HEK293 (cell line): ENCODE data around the gene CST9L.

Experiments
- CTCF ChIA-PET: fragments of 350-600 bp; formaldehyde crosslinking; extraction: SDS; loops from one replicate; lab custom pipeline; 2021; ENCODE audit warnings: antibody characterized with exemption; lab: Yijun Ruan, JAX
- POLR2A ChIA-PET: fragments of 300-600 bp; formaldehyde crosslinking; extraction: SDS; loops from one replicate; lab custom pipeline; 2020; ENCODE audit warnings: antibody characterized with exemption, inconsistent platforms; lab: Yijun Ruan, JAX
- H3K27ac ChIP-seq: fragments of 200-500 bp; sonication (Bioruptor generic); 2 replicates; pipeline ENCODE4 v1.5.1; 2014; ENCODE audit warnings: low read depth, low read length, control low read depth, inconsistent platforms; ENCODE audit errors: extremely low read depth
- H3K36me3 ChIP-seq, 2 experiments: fragments of 200-500 bp in 1 of 2; sonication (Bioruptor generic) in 1 of 2; 1 replicate in 1 of 2; 2 replicates in 1 of 2; pipeline ENCODE4 v1.5.1; 2014 to 2017; ENCODE audit warnings: inconsistent platforms in 2 of 2, low read length in 2 of 2; ENCODE audit not compliant: control insufficient read depth in 2 of 2, insufficient read depth in 1 of 2
- H3K4me1 ChIP-seq: fragments of 200-500 bp; sonication (Bioruptor generic); 2 replicates; pipeline ENCODE4 v1.5.1; 2014; ENCODE audit warnings: mild to moderate bottlenecking, low read length, inconsistent platforms; ENCODE audit not compliant: control insufficient read depth, insufficient read depth
- H3K4me3 ChIP-seq: 2 replicates; pipeline ENCODE4 v1.5.1; 2011; ENCODE audit warnings: low read depth, mild to moderate bottlenecking, control low read depth, low read length, moderate library complexity
- H3K9me3 ChIP-seq: fragments of 200-500 bp; sonication (Bioruptor generic); 2 replicates; pipeline ENCODE4 v1.5.1; 2014; ENCODE audit warnings: low read depth, low read length, inconsistent platforms; ENCODE audit not compliant: control insufficient read depth, insufficient read depth
- EGR2 ChIP-seq: fragments of 450-650 bp; formaldehyde crosslinking; IDR thresholded peaks from 2 replicates; pipeline ENCODE4 v1.5.1; 2016; ENCODE audit warnings: low read depth, missing biosample characterization, missing genetic modification characterization
- KLF1 ChIP-seq: fragments of 450-650 bp; formaldehyde crosslinking; IDR thresholded peaks from 2 replicates; pipeline ENCODE4 v1.5.1; 2016; ENCODE audit warnings: missing biosample characterization, missing genetic modification characterization
- KLF7 ChIP-seq: fragments of 450-650 bp; formaldehyde crosslinking; IDR thresholded peaks from 2 replicates; pipeline ENCODE4 v1.5.1; 2016; ENCODE audit warnings: missing biosample characterization, missing genetic modification characterization, borderline replicate concordance
- MEIS1 ChIP-seq: sonication (generic); formaldehyde crosslinking; IDR thresholded peaks from 2 replicates; pipeline ENCODE4 v1.8.1; 2022; ENCODE audit warnings: missing genetic modification reagents, mild to moderate bottlenecking, borderline replicate concordance
- YY1 ChIP-seq: fragments of 450-650 bp; formaldehyde crosslinking; IDR thresholded peaks from 2 replicates; pipeline ENCODE4 v1.5.1; 2018; ENCODE audit warnings: missing biosample characterization, missing genetic modification characterization
- ZFP41 ChIP-seq: fragments of 450-650 bp; formaldehyde crosslinking; IDR thresholded peaks from 2 replicates; pipeline ENCODE4 v1.5.1; 2016; ENCODE audit warnings: missing biosample characterization, missing genetic modification characterization, borderline replicate concordance
- ZFP69B ChIP-seq: fragments of 450-650 bp; formaldehyde crosslinking; IDR thresholded peaks from 2 replicates; pipeline ENCODE4 v1.5.1; 2016; ENCODE audit warnings: missing biosample characterization, missing genetic modification characterization
- ZNF266 ChIP-seq: fragments of 450-650 bp; formaldehyde crosslinking; IDR thresholded peaks from 2 replicates; pipeline ENCODE4 v1.5.1; 2016; ENCODE audit warnings: missing biosample characterization, missing genetic modification characterization, low read depth
- ZNF302 ChIP-seq: fragments of 450-650 bp; formaldehyde crosslinking; IDR thresholded peaks from 2 replicates; pipeline ENCODE4 v1.5.1; 2016; ENCODE audit warnings: missing biosample characterization, missing genetic modification characterization, low read depth
- ZNF335 ChIP-seq: fragments of 450-650 bp; formaldehyde crosslinking; conservative IDR thresholded peaks from 2 replicates; pipeline ENCODE4 v1.5.1; 2016; ENCODE audit warnings: missing biosample characterization, missing genetic modification characterization
- ZNF514 ChIP-seq: fragments of 450-650 bp; formaldehyde crosslinking; IDR thresholded peaks from 2 replicates; pipeline ENCODE4 v1.5.1; 2016; ENCODE audit warnings: missing biosample characterization, missing genetic modification characterization
- ZNF571 ChIP-seq: fragments of 450-650 bp; formaldehyde crosslinking; IDR thresholded peaks from 2 replicates; pipeline ENCODE4 v1.5.0; 2017; ENCODE audit warnings: missing biosample characterization, missing genetic modification characterization
- ZNF610 ChIP-seq: fragments of 450-650 bp; formaldehyde crosslinking; IDR thresholded peaks from 2 replicates; pipeline ENCODE4 v1.5.1; 2016; ENCODE audit warnings: missing biosample characterization, missing genetic modification characterization, borderline replicate concordance
- ZNF664 ChIP-seq: fragments of 450-650 bp; formaldehyde crosslinking; IDR thresholded peaks from 2 replicates; pipeline ENCODE4 v1.5.1; 2016; ENCODE audit warnings: missing biosample characterization, missing genetic modification characterization
- ZNF670 ChIP-seq: fragments of 450-650 bp; formaldehyde crosslinking; IDR thresholded peaks from 2 replicates; pipeline ENCODE4 v1.5.1; 2016; ENCODE audit warnings: missing biosample characterization, missing genetic modification characterization, low read depth
- ZNF707 ChIP-seq: fragments of 450-650 bp; formaldehyde crosslinking; IDR thresholded peaks from 2 replicates; pipeline ENCODE4 v1.5.1; 2016; ENCODE audit warnings: missing biosample characterization, missing genetic modification characterization
- ZSCAN23 ChIP-seq: fragments of 450-650 bp; formaldehyde crosslinking; IDR thresholded peaks from 2 replicates; pipeline ENCODE4 v1.5.1; 2016; ENCODE audit warnings: missing biosample characterization, missing genetic modification characterization
- ZXDB ChIP-seq: fragments of 450-650 bp; formaldehyde crosslinking; IDR thresholded peaks from 2 replicates; pipeline ENCODE4 v1.5.1; 2016; ENCODE audit warnings: missing biosample characterization, missing genetic modification characterization
- TF ChIP-seq, protein P1 (sequence below): fragments of 450-650 bp; formaldehyde crosslinking; IDR thresholded peaks from 2 replicates; pipeline ENCODE4 v1.5.1; 2016; ENCODE audit warnings: missing biosample characterization, missing genetic modification characterization
- TF ChIP-seq, protein P2 (sequence below): fragments of 450-650 bp; formaldehyde crosslinking; IDR thresholded peaks from 2 replicates; pipeline ENCODE4 v1.5.1; 2017; ENCODE audit warnings: missing biosample characterization, missing genetic modification characterization
- TF ChIP-seq, protein P3 (sequence below): fragments of 450-650 bp; formaldehyde crosslinking; IDR thresholded peaks from 2 replicates; pipeline ENCODE4 v1.5.1; 2016; ENCODE audit warnings: missing biosample characterization, missing genetic modification characterization

CST9L gene

DNA sequence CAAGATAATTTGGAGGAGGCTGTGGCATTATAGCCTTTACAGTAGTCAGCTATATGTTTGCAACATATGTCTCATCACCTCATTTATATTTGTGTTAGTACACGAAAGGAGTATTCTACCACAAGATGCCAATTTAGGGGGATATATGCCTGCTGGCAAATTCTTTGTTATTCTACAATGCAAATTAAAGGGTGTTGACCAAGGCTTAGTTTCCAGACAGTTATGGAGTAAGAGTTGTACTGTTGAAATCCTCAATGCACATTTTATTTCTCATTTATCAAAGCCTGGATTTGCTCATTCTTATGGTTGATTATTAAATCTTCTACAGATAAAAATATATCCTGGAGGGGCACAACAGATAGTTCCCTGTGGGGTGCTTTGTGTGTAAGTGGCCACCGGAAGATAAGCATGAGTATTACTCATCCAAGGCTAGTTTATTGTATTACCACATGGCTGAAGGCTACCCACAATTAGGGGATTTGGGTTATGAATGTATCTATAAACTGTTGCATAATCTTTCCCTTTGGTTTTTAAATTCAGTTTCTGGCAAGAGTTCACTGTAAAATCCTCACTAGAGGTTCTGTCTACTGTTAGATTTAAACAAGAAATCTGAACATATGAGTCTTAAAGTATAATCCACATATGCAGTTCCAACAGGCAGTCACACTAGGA, 28.4 kb upstream of the CST9L start (continued):
- TF ChIP-seq, protein P1, sequence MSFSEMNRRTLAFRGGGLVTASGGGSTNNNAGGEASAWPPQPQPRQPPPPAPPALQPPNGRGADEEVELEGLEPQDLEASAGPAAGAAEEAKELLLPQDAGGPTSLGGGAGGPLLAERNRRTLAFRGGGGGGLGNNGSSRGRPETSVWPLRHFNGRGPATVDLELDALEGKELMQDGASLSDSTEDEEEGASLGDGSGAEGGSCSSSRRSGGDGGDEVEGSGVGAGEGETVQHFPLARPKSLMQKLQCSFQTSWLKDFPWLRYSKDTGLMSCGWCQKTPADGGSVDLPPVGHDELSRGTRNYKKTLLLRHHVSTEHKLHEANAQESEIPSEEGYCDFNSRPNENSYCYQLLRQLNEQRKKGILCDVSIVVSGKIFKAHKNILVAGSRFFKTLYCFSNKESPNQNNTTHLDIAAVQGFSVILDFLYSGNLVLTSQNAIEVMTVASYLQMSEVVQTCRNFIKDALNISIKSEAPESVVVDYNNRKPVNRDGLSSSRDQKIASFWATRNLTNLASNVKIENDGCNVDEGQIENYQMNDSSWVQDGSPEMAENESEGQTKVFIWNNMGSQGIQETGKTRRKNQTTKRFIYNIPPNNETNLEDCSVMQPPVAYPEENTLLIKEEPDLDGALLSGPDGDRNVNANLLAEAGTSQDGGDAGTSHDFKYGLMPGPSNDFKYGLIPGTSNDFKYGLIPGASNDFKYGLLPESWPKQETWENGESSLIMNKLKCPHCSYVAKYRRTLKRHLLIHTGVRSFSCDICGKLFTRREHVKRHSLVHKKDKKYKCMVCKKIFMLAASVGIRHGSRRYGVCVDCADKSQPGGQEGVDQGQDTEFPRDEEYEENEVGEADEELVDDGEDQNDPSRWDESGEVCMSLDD (tag by site-specific recombination): no peak
- TF ChIP-seq ZFP41 (no peak), ZNF571 (tag by site-specific recombination) (no peak), ZNF266 (tag by site-specific recombination) (no peak)
- TF ChIP-seq, all 188 proteins: peak for 0

DNA sequence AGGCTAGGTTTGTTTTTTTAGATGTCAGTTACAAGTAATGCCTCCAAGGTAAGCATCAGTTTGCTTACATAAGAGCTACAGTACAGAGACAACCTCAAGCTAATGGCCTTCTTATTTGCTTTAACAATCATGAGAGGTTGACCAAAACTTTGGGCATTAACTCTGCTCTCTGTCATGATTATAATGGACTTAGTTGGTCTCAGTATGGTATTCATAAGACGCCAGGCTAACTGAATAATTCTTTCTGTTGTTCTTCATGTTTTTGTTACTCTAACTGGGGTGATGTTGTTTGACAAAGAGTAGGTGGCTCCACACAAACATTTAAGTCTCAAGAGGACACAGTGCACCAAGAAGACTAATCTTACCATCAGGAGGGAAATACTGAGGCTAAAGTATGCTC, 27.7 kb upstream of the CST9L start:
- ChIA-PET CTCF (interaction anchor here (1.1 kb wide), 1 partner anchor 11 kb away, joined by 4 read pairs; no protein-coding TSS in a partner anchor), POLR2A (no interaction called here)
- no peak overlapping the region for H3K27ac ChIP-seq
- H3K36me3 ChIP-seq: no peaks in the 10 kb centered on the region
- TF ChIP-seq ZNF707 (tag by site-specific recombination) (no peak), ZNF670 (no peak)
- H3K9me3 ChIP-seq: no peaks in the 10 kb centered on the region
- no peak overlapping the region for H3K4me3 ChIP-seq
- H3K4me1 ChIP-seq: 0 out of 2 replicates have a peak, but pooled peaks cover 3% of the 10 kb centered on the region

DNA sequence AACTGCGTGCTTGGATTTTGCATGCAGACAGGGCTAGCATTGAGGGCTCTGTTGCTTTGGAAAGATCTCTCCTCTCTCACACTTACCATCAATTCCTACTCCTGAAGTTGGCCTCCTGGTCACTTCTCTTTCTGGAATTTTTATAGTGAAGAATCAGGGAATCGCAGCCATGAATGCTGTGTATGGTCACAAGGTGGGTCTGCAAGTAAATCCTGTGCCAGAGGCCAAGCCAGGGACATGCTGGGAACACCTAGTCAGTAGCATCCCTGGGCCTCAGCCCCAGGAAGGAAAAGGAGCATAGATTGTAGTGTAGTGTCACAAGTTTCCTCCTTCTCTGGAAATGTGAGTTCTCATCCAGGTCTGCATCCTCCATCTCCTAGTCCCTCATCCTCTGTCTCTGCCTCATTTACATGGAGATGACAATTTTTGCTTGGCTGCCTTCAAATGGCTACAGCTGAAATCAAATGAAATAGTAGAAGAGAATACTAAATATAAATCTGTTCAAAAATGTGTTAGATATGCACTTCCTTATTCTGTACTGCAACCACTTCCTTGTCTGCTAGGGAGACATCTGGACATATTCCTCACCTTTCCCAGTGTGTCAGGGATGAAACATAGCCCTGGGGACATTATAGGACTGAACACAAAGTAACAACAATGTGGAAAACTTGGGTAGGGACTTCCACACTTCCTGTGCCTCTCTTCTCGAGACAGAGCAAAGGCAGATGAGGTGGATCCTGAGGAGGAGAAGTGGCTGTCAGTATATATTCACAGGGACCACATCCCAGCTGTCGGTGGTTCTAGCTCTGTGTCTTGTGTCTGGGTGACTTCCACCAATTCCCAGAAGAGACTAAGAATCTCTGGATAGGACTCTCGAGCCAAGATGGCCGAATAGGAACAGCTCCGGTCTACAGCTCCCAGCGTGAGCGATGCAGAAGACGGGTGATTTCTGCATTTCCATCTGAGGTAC, 20.4 kb upstream of the CST9L start:
- no peak overlapping the region for H3K4me3 ChIP-seq
- TF ChIP-seq ZSCAN23 (tag by site-specific recombination): no peak
- TF ChIP-seq, protein P2, sequence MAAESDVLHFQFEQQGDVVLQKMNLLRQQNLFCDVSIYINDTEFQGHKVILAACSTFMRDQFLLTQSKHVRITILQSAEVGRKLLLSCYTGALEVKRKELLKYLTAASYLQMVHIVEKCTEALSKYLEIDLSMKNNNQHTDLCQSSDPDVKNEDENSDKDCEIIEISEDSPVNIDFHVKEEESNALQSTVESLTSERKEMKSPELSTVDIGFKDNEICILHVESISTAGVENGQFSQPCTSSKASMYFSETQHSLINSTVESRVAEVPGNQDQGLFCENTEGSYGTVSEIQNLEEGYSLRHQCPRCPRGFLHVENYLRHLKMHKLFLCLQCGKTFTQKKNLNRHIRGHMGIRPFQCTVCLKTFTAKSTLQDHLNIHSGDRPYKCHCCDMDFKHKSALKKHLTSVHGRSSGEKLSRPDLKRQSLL (tag by site-specific recombination): no peak
- TF ChIP-seq, protein P3, sequence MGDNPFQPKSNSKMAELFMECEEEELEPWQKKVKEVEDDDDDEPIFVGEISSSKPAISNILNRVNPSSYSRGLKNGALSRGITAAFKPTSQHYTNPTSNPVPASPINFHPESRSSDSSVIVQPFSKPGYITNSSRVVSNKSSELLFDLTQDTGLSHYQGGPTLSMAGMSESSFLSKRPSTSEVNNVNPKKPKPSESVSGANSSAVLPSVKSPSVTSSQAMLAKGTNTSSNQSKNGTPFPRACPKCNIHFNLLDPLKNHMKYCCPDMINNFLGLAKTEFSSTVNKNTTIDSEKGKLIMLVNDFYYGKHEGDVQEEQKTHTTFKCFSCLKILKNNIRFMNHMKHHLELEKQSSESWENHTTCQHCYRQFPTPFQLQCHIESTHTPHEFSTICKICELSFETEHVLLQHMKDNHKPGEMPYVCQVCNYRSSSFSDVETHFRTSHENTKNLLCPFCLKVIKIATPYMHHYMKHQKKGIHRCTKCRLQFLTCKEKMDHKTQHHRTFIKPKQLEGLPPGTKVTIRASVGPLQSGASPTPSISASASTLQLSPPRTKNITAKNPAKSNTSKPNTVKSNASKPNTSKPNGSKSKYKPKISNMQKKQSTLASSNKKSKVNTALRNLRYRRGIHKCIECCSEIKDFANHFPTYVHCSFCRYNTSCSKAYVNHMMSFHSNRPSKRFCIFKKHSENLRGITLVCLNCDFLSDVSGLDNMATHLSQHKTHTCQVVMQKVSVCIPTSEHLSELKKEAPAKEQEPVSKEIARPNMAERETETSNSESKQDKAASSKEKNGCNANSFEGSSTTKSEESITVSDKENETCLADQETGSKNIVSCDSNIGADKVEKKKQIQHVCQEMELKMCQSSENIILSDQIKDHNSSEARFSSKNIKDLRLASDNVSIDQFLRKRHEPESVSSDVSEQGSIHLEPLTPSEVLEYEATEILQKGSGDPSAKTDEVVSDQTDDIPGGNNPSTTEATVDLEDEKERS (tag by site-specific recombination): no peak
- TF ChIP-seq EGR2 (tag by site-specific recombination): no peak
- no peak for TF ChIP-seq KLF7 (tag by site-specific recombination)
- TF ChIP-seq ZNF335 (tag by site-specific recombination): no peak
- no peak for TF ChIP-seq ZNF664 (tag by site-specific recombination)
- TF ChIP-seq ZXDB (tag by site-specific recombination): no peak
- TF ChIP-seq KLF1 (tag by site-specific recombination): no peak
- TF ChIP-seq ZFP69B (tag by site-specific recombination): no peak
- no peak for TF ChIP-seq ZNF610 (tag by site-specific recombination)
- no peak for TF ChIP-seq ZNF514 (tag by site-specific recombination)
- no peak for TF ChIP-seq MEIS1 (CRISPR knock-in tag)
- TF ChIP-seq YY1: no peak
- TF ChIP-seq ZNF302: no peak
- H3K4me1 ChIP-seq: no peaks in the 10 kb centered on the region
- CTCF ChIA-PET: no interaction called here
- H3K36me3 ChIP-seq: no peaks in the 10 kb centered on the region
- no peaks in the 10 kb centered on the region for H3K9me3 ChIP-seq
- POLR2A ChIA-PET: no interaction called here
- H3K27ac ChIP-seq: no peak overlapping the region
